Fibroblast of the aortic adventitia (primary cell): ENCODE measurements around the gene MAP4. TPM values are rescaled to one million over a fixed set of nuclear protein-coding genes. Genes with fewer than 3 reads are reported as not detected.
A peak's percentile ranks its signal among the peaks of the same experiment; 100 is the strongest.

Experiments
- DNase-seq: peaks from one replicate; pipeline ENCODE4 v3.0.0-alpha.2; 2010; ENCODE audit warnings: low read depth
- H3K4me3 ChIP-seq: 2 replicates; pipeline ENCODE4 v1.5.1; 2011; ENCODE audit warnings: low read depth, mild to moderate bottlenecking, control low read depth, low read length, moderate library complexity
- total RNA-seq: library from RNA; depleted of rRNA; stranded (reverse); fragments of >200 nt; gene quantifications from 2 replicates; pipeline ENCODE4 v1.2.3, GENCODE V29; 2012; ENCODE audit warnings: low replicate concordance
- TF ChIP-seq, protein P1 (sequence below): IDR thresholded peaks from 2 replicates; pipeline ENCODE4 v1.5.1; 2011; ENCODE audit warnings: mild to moderate bottlenecking, low read length, control low read depth, inconsistent platforms; ENCODE audit not compliant: insufficient read depth

MAP4 gene
- total RNA-seq, 1 donor = 157 TPM

DNA sequence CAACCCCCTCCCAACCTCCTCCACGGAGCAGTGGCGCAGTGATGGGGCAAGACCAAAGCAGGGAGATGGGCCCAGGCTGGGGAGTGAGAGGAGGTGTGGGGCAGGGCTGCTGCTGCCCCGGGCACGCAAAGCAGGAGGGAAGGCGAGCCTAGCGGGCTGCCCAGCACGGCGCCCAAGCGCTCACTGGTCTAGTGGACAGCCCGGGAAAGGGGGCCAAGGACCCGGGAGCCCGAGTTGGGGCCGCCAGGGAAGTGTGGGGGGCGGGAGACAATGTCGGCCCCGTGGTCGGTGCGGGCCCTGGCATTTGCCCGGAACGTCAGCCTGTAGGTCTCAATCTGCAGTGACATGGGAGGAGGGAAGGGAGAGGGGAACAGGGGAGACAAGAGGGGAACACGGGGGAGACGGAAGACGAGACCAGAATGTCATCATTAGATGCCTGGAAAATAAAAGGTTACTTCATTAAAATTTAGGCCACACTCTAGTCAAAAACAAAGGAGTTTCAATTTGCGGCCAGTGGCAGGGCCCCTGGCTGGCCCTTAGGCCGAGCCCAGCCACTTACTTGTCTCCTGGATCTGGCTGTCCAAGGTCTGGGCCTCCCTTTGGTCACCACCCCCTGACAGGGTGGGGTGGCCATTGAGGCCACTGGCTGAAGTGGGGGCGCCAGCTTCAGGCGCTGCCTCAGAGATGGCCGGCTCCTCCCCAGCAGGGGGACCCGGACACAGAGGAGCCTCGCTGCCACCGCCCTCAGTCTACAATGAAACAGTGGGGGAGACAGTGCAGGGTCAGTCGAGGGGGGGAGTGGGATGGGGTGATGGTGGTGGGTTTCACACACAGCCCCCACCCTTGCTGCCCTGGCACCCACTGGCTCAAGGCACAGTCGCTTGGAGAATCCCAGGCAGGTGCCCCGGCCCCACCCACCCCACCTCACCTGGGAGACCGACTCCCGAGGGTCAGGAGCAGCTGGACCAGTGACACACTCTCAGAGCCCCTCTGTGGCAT, 163.3 kb downstream of the MAP4 start:
- no peak overlapping the region for H3K4me3 ChIP-seq
- TF ChIP-seq, protein P1, sequence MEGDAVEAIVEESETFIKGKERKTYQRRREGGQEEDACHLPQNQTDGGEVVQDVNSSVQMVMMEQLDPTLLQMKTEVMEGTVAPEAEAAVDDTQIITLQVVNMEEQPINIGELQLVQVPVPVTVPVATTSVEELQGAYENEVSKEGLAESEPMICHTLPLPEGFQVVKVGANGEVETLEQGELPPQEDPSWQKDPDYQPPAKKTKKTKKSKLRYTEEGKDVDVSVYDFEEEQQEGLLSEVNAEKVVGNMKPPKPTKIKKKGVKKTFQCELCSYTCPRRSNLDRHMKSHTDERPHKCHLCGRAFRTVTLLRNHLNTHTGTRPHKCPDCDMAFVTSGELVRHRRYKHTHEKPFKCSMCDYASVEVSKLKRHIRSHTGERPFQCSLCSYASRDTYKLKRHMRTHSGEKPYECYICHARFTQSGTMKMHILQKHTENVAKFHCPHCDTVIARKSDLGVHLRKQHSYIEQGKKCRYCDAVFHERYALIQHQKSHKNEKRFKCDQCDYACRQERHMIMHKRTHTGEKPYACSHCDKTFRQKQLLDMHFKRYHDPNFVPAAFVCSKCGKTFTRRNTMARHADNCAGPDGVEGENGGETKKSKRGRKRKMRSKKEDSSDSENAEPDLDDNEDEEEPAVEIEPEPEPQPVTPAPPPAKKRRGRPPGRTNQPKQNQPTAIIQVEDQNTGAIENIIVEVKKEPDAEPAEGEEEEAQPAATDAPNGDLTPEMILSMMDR = no peak
- no peak for DNase-seq

DNA sequence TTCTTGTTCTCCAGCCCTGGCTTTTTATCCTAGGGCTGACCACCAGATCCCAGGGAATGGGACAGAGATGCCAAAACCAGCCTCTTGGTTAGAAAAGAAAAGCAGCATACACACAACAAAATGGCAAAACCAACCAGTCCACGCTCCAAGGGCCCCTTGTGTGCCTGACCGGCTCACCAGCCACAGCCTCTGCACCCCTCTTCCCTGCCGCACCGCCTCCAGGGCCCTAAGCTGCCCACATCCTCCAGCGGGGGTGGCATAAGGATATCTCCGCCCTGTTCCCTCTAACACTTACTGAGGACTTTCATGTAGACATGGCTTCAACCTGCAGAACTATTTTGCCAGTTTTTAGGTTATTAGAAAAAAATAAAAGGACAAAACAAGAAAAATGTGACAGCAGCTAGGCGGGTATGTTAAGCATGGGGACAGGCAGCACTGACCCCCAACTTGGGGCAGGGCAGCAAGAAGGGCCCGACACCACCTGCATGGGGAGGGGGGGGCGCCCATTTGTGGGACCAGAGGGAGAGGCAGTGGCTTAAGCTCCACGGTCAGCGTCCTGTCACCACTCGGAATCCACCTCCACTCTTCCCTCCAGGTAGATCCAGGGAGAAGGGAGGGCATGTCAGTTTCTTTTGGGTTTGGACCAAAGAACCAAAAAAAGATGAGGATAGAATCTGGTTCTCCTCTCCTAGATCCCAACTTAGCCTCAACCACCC, 164.2 kb downstream of the MAP4 start:
- TF ChIP-seq, protein P1 = no peak
- DNase-seq = no peak
- H3K4me3 ChIP-seq = no peak overlapping the region

DNA sequence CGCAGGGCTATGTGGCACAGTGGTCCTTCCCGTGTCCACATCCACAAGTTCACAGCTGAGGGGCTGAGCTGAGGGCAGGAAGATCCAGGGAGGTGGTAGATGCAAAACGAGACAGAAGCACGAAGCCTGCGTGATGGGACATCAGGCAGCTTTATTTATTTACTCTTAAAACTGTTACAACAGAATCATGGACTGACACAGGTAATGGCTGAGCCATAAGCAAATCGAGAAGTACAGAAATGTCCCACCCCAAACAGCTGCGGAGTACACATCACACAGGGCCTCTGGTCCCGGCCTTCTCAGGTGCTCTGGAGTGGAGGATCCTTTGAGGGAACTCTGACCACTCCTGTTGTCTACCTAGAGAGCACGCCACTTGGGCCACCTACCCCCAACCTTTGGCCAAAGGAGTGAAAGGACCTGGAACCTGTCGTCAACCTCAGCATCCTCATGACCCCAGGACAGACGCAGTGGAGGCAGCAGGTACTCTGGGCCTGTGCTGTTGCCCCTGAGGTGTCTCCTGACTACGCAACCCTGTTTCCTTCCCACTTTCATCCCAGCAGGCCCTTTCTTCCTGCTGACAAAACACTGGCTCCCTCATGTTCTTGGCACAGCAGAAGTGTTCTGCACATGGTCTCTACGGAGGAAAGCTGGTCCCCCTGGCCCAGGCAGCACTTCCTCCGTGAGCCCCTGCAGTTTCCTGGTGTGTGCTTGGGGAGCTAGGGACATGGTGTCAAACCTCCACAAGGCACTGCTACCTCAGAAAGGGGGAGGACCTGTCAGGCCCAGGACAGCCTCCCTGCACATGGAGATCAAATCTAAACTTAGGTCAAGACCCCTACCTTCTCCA, 165.4 kb downstream of the MAP4 start:
- TF ChIP-seq, protein P1 = no peak
- DNase-seq = no peak
- no peak overlapping the region for H3K4me3 ChIP-seq

DNA sequence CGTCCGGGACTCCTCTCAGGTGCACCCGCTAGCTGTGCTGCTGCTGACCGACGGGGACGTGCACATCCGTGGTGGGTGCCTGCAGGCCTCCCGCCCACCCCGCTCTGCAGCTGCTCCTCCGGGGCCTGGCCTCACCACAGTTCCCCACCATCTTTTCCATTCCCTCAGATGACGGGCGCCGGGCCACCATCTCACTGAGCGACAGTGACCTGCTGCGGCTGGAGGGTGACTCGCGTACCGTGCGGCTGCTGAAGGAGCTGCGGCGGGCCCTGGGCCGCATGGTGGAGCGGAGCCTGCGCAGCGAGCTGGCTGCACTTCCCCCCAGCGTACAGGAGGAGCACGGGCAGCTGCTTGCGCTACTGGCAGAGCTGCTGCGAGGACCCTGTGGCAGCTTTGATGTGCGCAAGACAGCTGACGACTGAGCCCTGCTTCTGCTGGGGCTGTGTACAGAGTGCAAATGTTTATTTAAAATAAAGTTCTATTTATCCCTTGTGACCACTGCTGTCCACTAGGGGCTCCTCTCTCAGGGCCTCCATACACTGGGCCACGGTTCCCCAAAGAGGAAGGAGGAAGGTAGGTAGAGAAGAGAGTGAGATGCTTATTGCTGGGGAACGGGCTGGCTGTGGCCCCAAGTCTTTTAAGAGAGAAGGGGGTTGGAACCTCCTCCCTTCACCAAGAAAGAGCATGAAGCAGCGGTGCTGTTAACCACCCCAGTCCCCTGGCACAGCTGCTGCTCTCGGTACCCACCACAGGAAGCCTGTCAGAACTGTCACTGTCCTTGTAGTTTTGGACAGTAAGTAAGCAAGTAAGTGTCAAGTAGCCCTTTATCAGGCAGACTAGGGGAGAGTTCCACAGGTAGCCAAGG, 166.3 kb downstream of the MAP4 start:
- TF ChIP-seq, protein P1 = peak; percentile 51
- DNase-seq = peak; percentile 37

DNA sequence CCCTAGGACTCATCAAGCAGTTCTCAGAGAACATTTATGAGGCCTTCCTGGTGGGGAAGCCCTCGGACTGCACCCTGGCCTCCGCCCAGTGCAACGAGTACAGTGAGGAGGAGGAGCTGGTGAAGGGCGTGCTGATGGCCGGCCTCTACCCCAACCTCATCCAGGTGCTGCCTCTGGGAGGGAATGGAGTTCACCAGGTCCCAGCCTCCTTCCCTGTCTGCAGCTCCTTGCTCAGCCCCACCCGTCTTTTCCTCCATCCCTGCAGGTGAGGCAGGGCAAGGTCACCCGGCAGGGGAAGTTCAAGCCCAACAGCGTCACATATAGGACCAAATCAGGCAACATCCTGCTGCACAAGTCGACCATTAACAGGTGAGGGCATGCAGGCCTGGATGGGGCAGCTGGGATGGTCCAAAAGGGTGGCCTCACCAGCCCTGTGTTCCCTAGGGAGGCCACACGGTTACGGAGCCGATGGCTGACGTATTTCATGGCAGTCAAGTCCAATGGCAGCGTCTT, 167.0 kb downstream of the MAP4 start:
- H3K4me3 ChIP-seq = no peak overlapping the region
- TF ChIP-seq, protein P1 = no peak
- no peak for DNase-seq

More for the DNA sequence above, 166.3 kb downstream of the MAP4 start:
- no peak overlapping the region for H3K4me3 ChIP-seq
